Endothelial cell of umbilical vein (primary cell): ENCODE data around the gene HES7. TPM values are rescaled to one million over a fixed set of nuclear protein-coding genes. Genes with fewer than 3 reads are reported as not detected.
A peak's percentile ranks its signal among the peaks of the same experiment; 100 is the strongest.

Experiments
- BruUV-seq: library from RNA; stranded (reverse); fragments of 400-500 nt; replicated peaks from 2 replicates; lab custom pipeline; 2021; lab: Mats Ljungman, UMichigan
- CTCF ChIA-PET: fragments of 300-600, 350-600 bp; sonication (Branson Sonifier 250); formaldehyde crosslinking; loops from one replicate; lab custom pipeline; 2021; ENCODE audit warnings: antibody characterized with exemption, inconsistent platforms; lab: Charles Lee
- POLR2A ChIA-PET: fragments of 300-600, 350-600 bp; sonication (Branson Sonifier 250); formaldehyde crosslinking; loops from one replicate; lab custom pipeline; 2021; ENCODE audit warnings: antibody characterized with exemption, inconsistent platforms; lab: Charles Lee
- DNase-seq: peaks from one replicate; pipeline ENCODE4 v3.0.0-alpha.2; 2011; ENCODE audit warnings: low read depth, low spot score
- FAIRE-seq: peaks from 2 replicates; lab custom pipeline; 2011; peaks lifted over from hg19 to GRCh38; lab: Jason Lieb, UNC
- H2AFZ ChIP-seq: 2 replicates; pipeline ENCODE4 v1.6.0; 2012; ENCODE audit warnings: low read depth, low read length, control low read depth, inconsistent platforms
- H3K27ac ChIP-seq: 2 replicates; pipeline ENCODE4 v1.5.1; 2011; ENCODE audit warnings: low read depth, mild to moderate bottlenecking, control low read depth, low read length, moderate library complexity; ENCODE audit not compliant: insufficient read depth
- H3K27me3 ChIP-seq, 2 experiments: 2 replicates each; pipeline versions ENCODE4 v1.6.0 to v1.6.1; 2011; ENCODE audit warnings: low read length in 2 of 2, mixed read lengths in 1 of 2; ENCODE audit not compliant: control insufficient read depth in 2 of 2, insufficient read depth in 2 of 2
- H3K36me3 ChIP-seq, 2 experiments: 2 replicates in 1 of 2; 3 replicates in 1 of 2; pipeline ENCODE4 v1.5.1; 2011; ENCODE audit warnings: low read length in 2 of 2, mild to moderate bottlenecking in 1 of 2, moderate library complexity in 1 of 2; ENCODE audit not compliant: control insufficient read depth in 2 of 2, insufficient read depth in 2 of 2; ENCODE audit errors: extremely low read depth in 1 of 2
- H3K4me1 ChIP-seq: 3 replicates; pipeline ENCODE4 v1.5.1; 2011; ENCODE audit warnings: mild to moderate bottlenecking, low read length; ENCODE audit not compliant: control insufficient read depth, insufficient read depth; ENCODE audit errors: extremely low read depth
- H3K4me2 ChIP-seq: 2 replicates; pipeline ENCODE4 v1.6.1; 2011; ENCODE audit warnings: low read length, control low read depth, mixed read lengths; ENCODE audit not compliant: insufficient read depth
- H3K4me3 ChIP-seq, 3 experiments: fragments of 200-600 bp in 1 of 3; sonication (generic), shearing (Covaris generic) in 1 of 3; replicated peaks in 1 of 3; 2 replicates each; pipeline ENCODE4 v1.5.1; 2011 to 2016; ENCODE audit warnings: control low read depth in 3 of 3, low read length in 3 of 3, mild to moderate bottlenecking in 2 of 3, inconsistent platforms in 1 of 3, low read depth in 1 of 3, moderate library complexity in 1 of 3; ENCODE audit not compliant: insufficient read depth in 1 of 3
- H3K79me2 ChIP-seq: 2 replicates; pipeline ENCODE4 v1.6.0; 2012; ENCODE audit warnings: low read length, inconsistent platforms; ENCODE audit not compliant: control insufficient read depth, insufficient read depth
- H3K9ac ChIP-seq: replicated peaks from 2 replicates; pipeline ENCODE3; 2011; ENCODE audit warnings: low read length, control low read depth; ENCODE audit not compliant: insufficient read depth; ENCODE audit errors: extremely low read depth
- H3K9me1 ChIP-seq: replicated peaks from 3 replicates; pipeline ENCODE4 v1.6.0; 2011; ENCODE audit warnings: mild to moderate bottlenecking, low read length; ENCODE audit not compliant: control insufficient read depth, insufficient read depth; ENCODE audit errors: extremely low read depth
- H3K9me3 ChIP-seq: replicated peaks from 2 replicates; pipeline ENCODE4 v1.5.1; 2012; ENCODE audit warnings: low read length, inconsistent platforms; ENCODE audit not compliant: control insufficient read depth, insufficient read depth
- H4K20me1 ChIP-seq: replicated peaks from 2 replicates; pipeline ENCODE3; 2011; ENCODE audit warnings: mild to moderate bottlenecking, low read length; ENCODE audit not compliant: control insufficient read depth, insufficient read depth; ENCODE audit errors: extremely low read depth
- EZH2 ChIP-seq: IDR thresholded peaks from 2 replicates; pipeline ENCODE4 v1.6.1; 2012; ENCODE audit warnings: borderline replicate concordance, low read depth, mild to moderate bottlenecking, moderate library complexity, low read length, inconsistent platforms; ENCODE audit not compliant: severe bottlenecking
- FOS ChIP-seq: IDR thresholded peaks from 2 replicates; pipeline ENCODE4 v1.6.1; 2011; ENCODE audit warnings: mild to moderate bottlenecking, low read length, moderate library complexity, borderline replicate concordance; ENCODE audit not compliant: insufficient read depth
- GATA2 ChIP-seq: IDR thresholded peaks from 2 replicates; pipeline ENCODE4 v1.7.0; 2011; ENCODE audit warnings: low read depth, mild to moderate bottlenecking, moderate library complexity, mixed read lengths, low read length; ENCODE audit not compliant: insufficient read length, insufficient read depth
- JUN ChIP-seq: IDR thresholded peaks from 2 replicates; pipeline ENCODE4 v1.6.1; 2011; ENCODE audit warnings: borderline replicate concordance, low read depth; ENCODE audit not compliant: insufficient read length, insufficient read depth
- MYC ChIP-seq: IDR thresholded peaks from one replicate; pipeline ENCODE4 v1.6.1; 2011; ENCODE audit warnings: mild to moderate bottlenecking, low read depth, low read length
- POLR2A ChIP-seq: IDR thresholded peaks from 2 replicates; pipeline ENCODE4 v1.6.1; 2012; ENCODE audit warnings: low read depth, mild to moderate bottlenecking, control low read depth, low read length
- POLR2AphosphoS5 ChIP-seq: IDR thresholded peaks from 2 replicates; pipeline ENCODE4 v1.6.1; 2012; ENCODE audit warnings: low read depth, mild to moderate bottlenecking, control low read depth, low read length, moderate library complexity; ENCODE audit not compliant: insufficient read depth
- dilution Hi-C: fragments of 300-500 bp; cut with MboI; formaldehyde crosslinking; loops from one replicate; pipeline ENCODE4 v1.15.0; 2019; ENCODE audit warnings: low sequenced_read_pairs; ENCODE audit not compliant: extremely low pct_ligation_motif_present
- intact Hi-C: fragments of 100-400 bp; cut with micrococcal nuclease; formaldehyde crosslinking; loops from one replicate; pipeline ENCODE4 v1.10.0; 2022
- polyA plus RNA-seq, 4 experiments: library from polyadenylated mRNA; depleted of rRNA in 3 of 4; stranded (reverse) in 3 of 4; unstranded in 1 of 4; fragments of >200 nt; gene quantifications; 2 replicates each; pipeline versions ENCODE4 v1.2.1 to v1.2.3, GENCODE V29; 2011 to 2012; ENCODE audit warnings: missing spikeins in 1 of 4
- total RNA-seq: library from RNA; stranded (reverse); gene quantifications from 2 replicates; pipeline ENCODE4 v1.2.3, GENCODE V29; 2021
- TF ChIP-seq, protein P1 (sequence below), 2 donors: IDR thresholded peaks; 1 replicate in 1 of 2; 2 replicates in 1 of 2; pipeline ENCODE4 v1.5.1; 2011; ENCODE audit warnings: low read length in 2 of 2, mild to moderate bottlenecking in 2 of 2, moderate library complexity in 2 of 2, control low read depth in 1 of 2, inconsistent platforms in 1 of 2, low read depth in 1 of 2; ENCODE audit not compliant: insufficient read depth in 1 of 2; ENCODE audit errors: extremely low read depth in 1 of 2
- TF ChIP-seq, protein P2 (sequence below): IDR thresholded peaks from 2 replicates; pipeline ENCODE4 v1.6.1; 2011; ENCODE audit not compliant: insufficient read depth, insufficient read length

The HES7 gene
- total and polyA plus RNA-seq, 2 donors (not counting 3 experiments of a cell fraction or from before 2014, with no cell fraction given): 0.19 to 0.51 TPM

DNA sequence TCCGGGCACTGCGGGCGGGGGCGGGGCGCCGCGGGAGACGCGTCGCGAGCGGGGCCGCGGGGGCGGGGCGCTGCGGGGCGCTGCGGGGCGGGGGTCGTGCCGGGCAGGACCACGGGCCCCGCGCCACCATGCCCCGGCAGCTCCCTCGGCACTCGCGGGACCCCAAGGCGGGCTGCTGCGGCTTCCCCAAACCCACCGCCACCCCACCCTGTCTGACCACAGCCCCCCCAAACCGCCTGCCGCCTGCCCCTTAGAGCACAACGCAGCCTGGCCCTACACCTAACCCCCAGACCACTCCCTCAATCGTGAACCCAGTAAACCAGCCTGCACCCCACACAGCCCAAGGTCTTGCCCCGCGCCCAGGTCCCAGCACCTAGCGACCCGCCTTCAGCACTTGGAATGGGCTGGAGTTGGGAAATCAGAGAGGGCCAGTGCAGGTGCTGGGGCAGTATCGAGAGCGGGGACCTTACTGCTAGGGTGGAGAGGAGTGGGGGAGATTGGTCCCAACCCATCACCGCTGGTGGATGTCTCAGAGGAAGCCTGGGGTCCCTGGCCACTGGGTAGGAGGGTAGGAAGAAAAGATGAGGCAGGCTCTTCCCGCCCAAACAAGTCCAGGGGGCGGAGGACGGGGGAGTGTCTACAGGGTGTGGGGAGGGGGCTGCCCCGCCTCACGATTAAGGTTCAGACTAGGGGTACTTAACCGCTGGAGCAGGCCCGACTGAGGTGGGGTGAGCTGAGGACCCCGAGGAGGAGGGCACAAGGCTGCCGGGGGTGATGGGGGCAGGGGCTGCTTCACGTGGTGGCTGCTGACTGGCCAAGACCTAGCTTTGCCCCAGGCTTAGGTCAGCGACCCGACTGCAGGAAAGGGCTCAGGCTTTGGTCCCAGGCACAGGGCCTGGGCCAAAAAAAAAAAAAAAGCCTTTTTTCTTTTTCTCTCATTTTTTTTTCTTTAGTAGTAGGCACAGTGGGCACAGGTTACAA, 39.4 kb upstream of the HES7 start:
- dilution Hi-C loops (no loop called here), intact Hi-C loops (loop anchor here (1.0 kb wide), 1 partner anchor 10 kb away; no protein-coding TSS in a partner anchor)
- peak overlapping the region; percentile 51 for H3K4me2 ChIP-seq
- no peaks in the 10 kb centered on the region for H3K27me3 ChIP-seq
- no peaks in the 10 kb centered on the region for H3K9me1 ChIP-seq
- peaks cover 2 to 7% of the 10 kb centered on the region in 2 experiments for H3K36me3 ChIP-seq
- CTCF ChIA-PET: no interaction called here
- TF ChIP-seq, protein P1, sequence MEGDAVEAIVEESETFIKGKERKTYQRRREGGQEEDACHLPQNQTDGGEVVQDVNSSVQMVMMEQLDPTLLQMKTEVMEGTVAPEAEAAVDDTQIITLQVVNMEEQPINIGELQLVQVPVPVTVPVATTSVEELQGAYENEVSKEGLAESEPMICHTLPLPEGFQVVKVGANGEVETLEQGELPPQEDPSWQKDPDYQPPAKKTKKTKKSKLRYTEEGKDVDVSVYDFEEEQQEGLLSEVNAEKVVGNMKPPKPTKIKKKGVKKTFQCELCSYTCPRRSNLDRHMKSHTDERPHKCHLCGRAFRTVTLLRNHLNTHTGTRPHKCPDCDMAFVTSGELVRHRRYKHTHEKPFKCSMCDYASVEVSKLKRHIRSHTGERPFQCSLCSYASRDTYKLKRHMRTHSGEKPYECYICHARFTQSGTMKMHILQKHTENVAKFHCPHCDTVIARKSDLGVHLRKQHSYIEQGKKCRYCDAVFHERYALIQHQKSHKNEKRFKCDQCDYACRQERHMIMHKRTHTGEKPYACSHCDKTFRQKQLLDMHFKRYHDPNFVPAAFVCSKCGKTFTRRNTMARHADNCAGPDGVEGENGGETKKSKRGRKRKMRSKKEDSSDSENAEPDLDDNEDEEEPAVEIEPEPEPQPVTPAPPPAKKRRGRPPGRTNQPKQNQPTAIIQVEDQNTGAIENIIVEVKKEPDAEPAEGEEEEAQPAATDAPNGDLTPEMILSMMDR (IDR thresholded peaks at IDR 0.05; ENCODE audit: extremely low read depth in 1 of 2, insufficient read depth in 1 of 2, low read depth in 1 of 2, low read length in 2 of 2): no peak
- no peak for TF ChIP-seq POLR2A
- no peak for TF ChIP-seq POLR2AphosphoS5
- TF ChIP-seq, protein P2, sequence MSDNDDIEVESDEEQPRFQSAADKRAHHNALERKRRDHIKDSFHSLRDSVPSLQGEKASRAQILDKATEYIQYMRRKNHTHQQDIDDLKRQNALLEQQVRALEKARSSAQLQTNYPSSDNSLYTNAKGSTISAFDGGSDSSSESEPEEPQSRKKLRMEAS: no peak
- no peak for TF ChIP-seq MYC
- no peak for TF ChIP-seq GATA2
- no peak for TF ChIP-seq EZH2
- TF ChIP-seq JUN: no peak
- no peak for TF ChIP-seq FOS
- BruUV-seq: no TSS peak
- no peaks in the 10 kb centered on the region for H4K20me1 ChIP-seq
- peak overlapping the region; percentile 91 for H2AFZ ChIP-seq
- H3K9me3 ChIP-seq: no peaks in the 10 kb centered on the region
- H3K4me3 ChIP-seq: peak overlapping the region; percentile 3 to 99 (median 40)
- DNase-seq (peak; percentile 29), FAIRE-seq (peak; percentile 21)
- H3K4me1 ChIP-seq: peaks cover 20% of the 10 kb centered on the region
- H3K27ac ChIP-seq: peak overlapping the region; percentile 48
- peak overlapping the region; percentile 99 for H3K9ac ChIP-seq
- peaks cover 20% of the 10 kb centered on the region for H3K79me2 ChIP-seq
- POLR2A ChIA-PET: interaction anchor here (1.9 kb wide), 1 partner anchor 10 kb away, joined by 8 read pairs; no protein-coding TSS in a partner anchor
